T-helper 17 cell (primary cell): Measurements from ENCODE around the gene BRINP2. TPM values are rescaled to one million over a fixed set of nuclear protein-coding genes. Genes with fewer than 3 reads are reported as not detected.

Experiments
- ATAC-seq: fragments of 150-1000 bp; cut with Tn5 transposase; 2 replicates; pipeline ENCODE4 v1.10.0; 2021; ENCODE audit warnings: mild to moderate bottlenecking, moderate library complexity
- DNase-seq, 3 donors: peaks; one replicate each; pipeline versions ENCODE4 v3.0.0 to v3.0.0-alpha.2; 2020 to 2021
- H3K9me3 ChIP-seq: one replicate; pipeline ENCODE4 v1.7.0; 2013; ENCODE audit warnings: low read length, mild to moderate bottlenecking; ENCODE audit not compliant: control insufficient read depth, poor library complexity, severe bottlenecking
- H3K27ac Mint-ChIP-seq: one replicate; pipeline ENCODE4 v1.8.0; 2022; ENCODE audit warnings: mild to moderate bottlenecking, moderate library complexity, mixed read lengths
- H3K27me3 Mint-ChIP-seq: one replicate; pipeline ENCODE4 v1.8.0; 2022; ENCODE audit warnings: mixed read lengths
- H3K36me3 Mint-ChIP-seq: one replicate; pipeline ENCODE4 v1.8.0; 2022; ENCODE audit warnings: low read depth, mixed read lengths
- H3K4me1 Mint-ChIP-seq: one replicate; pipeline ENCODE4 v1.8.0; 2022; ENCODE audit warnings: mild to moderate bottlenecking, mixed read lengths
- H3K4me3 Mint-ChIP-seq: one replicate; pipeline ENCODE4 v1.8.0; 2022; ENCODE audit warnings: mild to moderate bottlenecking, moderate library complexity, mixed read lengths
- total RNA-seq, 4 donors: library from RNA in 2 of 4; stranded (reverse) in 2 of 4; gene quantifications; one replicate each; pipeline ENCODE4 v1.2.3 and lab custom pipeline; 2022 to 2026

The BRINP2 gene
- total RNA-seq, 2 donors from 2014 or later = not detected

DNA sequence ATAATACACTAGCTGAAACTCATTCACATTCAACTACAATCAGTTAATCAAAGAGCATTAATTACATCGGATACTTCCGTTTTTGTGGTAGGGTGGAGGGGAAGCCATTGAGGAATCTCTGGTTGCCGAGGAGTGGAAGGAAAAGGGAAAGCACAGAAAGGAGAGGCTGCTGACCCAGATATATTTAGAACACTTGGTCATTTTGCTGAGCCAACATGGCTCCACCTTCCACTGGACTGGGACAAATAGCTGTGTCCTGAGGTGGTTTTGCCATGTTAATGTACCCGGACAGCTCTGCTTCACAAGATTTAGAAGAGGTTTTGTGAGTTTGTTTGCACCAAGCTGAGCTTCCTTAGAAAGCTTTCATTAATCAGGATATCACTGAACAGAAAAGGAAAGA, 32.4 kb upstream of the BRINP2 start:
- no peak overlapping the region for H3K27ac Mint-ChIP-seq
- no peaks in the 10 kb centered on the region for H3K27me3 Mint-ChIP-seq
- peaks cover 3% of the 10 kb centered on the region for H3K9me3 ChIP-seq
- DNase-seq = no peak
- no peaks in the 10 kb centered on the region for H3K4me1 Mint-ChIP-seq
- no peak overlapping the region for H3K4me3 Mint-ChIP-seq
- ATAC-seq = no peak
- no peaks in the 10 kb centered on the region for H3K36me3 Mint-ChIP-seq

DNA sequence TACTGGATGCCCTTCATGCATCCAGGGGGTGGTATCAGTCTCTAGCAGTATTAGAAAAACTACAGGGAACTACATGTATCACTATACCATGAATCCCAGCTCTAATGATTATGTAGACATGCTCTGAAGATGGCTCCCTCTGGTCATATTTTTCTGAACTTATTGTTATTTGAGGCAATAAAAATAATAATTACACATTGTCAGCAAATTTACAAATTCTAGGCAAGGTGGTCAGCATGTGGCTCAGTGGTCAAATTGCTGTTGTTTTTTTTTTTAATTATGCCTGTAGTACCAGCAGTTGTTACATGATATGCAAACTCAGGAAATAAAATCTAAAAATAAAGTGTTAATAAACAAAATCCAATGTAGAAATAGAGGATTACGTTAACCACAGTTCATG, 28.7 kb upstream of the BRINP2 start:
- Mint-ChIP-seq H3K27ac (no peak overlapping the region), H3K4me3 (no peak overlapping the region), H3K36me3 (no peaks in the 10 kb centered on the region), H3K27me3 (no peaks in the 10 kb centered on the region), H3K4me1 (no peaks in the 10 kb centered on the region)
- DNase-seq (no peak), ATAC-seq (no peak)
- H3K9me3 ChIP-seq = no peaks in the 10 kb centered on the region

- H3K27ac Mint-ChIP-seq = no peak overlapping the region
- no peaks in the 10 kb centered on the region for H3K9me3 ChIP-seq
- no peak overlapping the region for H3K4me3 Mint-ChIP-seq
- ATAC-seq = no peak
- H3K36me3 Mint-ChIP-seq = no peaks in the 10 kb centered on the region
- H3K27me3 Mint-ChIP-seq = no peaks in the 10 kb centered on the region
- H3K4me1 Mint-ChIP-seq = no peaks in the 10 kb centered on the region
- DNase-seq = no peak
Observed at GRCh38 chr1:177142791-177143271, 27.9 kb upstream of the BRINP2 start.

DNA sequence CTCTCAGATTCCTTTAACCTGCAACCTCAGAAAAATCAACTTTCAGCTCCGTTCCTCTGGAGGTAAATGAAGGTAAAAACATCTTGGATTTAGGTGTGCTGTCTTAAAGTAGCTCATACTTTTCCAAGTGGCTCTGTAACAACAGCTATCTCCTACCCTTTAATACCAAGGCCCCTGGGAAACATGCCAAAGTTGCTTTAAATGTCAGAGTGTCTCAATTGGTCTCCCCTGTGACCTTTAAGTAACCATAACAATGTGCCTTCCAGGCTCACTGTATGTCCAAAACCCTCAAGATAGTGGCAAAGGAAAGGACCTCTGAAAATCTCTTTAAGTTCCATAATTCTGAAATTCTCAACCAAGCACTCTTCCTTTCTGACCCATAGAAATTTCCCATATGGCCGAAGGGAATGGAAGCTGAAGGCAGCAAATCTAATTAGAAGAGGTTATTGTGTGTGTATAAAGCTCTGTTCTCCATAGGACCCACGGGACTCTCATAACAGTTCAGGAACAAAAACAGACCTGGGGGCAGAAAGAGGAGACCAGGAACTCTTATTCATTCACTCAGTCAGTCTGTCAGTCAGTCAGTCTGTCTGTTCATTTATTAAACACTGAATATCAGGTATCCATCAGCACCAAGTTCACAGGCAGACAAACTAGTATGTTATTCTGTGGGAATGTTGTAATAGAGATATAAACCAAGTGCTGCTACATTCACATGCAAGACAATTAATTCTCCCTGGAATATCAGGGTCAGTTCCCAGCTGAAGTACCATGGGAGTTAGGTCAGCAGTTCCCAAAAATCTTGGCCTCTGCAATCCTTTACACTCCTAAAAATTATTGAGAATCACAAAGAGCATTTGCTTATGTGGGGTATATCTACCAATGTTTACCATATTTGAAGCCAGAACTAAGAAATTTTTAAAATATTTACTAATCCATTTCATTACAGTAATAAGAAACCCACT, 25.4 kb upstream of the BRINP2 start:
- no peaks in the 10 kb centered on the region for H3K27me3 Mint-ChIP-seq
- DNase-seq (no peak), ATAC-seq (no peak)
- no peaks in the 10 kb centered on the region for H3K9me3 ChIP-seq
- H3K4me3 Mint-ChIP-seq = no peak overlapping the region
- H3K27ac Mint-ChIP-seq = no peak overlapping the region
- no peaks in the 10 kb centered on the region for H3K4me1 Mint-ChIP-seq
- no peaks in the 10 kb centered on the region for H3K36me3 Mint-ChIP-seq

- no peak overlapping the region for H3K4me3 Mint-ChIP-seq
- H3K9me3 ChIP-seq = no peaks in the 10 kb centered on the region
- no peak overlapping the region for H3K27ac Mint-ChIP-seq
- no peaks in the 10 kb centered on the region for H3K4me1 Mint-ChIP-seq
- ATAC-seq (no peak), DNase-seq (no peak)
- H3K27me3 Mint-ChIP-seq = no peaks in the 10 kb centered on the region
- no peaks in the 10 kb centered on the region for H3K36me3 Mint-ChIP-seq
Observed at GRCh38 chr1:177146499-177146898, 24.3 kb upstream of the BRINP2 start.

- DNase-seq (no peak), ATAC-seq (no peak)
- Mint-ChIP-seq H3K4me1 (peaks cover 4% of the 10 kb centered on the region), H3K4me3 (no peak overlapping the region), H3K36me3 (peaks cover 6% of the 10 kb centered on the region), H3K27me3 (peaks cover 12% of the 10 kb centered on the region), H3K27ac (no peak overlapping the region)
- H3K9me3 ChIP-seq = no peaks in the 10 kb centered on the region
Observed at GRCh38 chr1:177162243-177162642, 8.5 kb upstream of the BRINP2 start.

DNA sequence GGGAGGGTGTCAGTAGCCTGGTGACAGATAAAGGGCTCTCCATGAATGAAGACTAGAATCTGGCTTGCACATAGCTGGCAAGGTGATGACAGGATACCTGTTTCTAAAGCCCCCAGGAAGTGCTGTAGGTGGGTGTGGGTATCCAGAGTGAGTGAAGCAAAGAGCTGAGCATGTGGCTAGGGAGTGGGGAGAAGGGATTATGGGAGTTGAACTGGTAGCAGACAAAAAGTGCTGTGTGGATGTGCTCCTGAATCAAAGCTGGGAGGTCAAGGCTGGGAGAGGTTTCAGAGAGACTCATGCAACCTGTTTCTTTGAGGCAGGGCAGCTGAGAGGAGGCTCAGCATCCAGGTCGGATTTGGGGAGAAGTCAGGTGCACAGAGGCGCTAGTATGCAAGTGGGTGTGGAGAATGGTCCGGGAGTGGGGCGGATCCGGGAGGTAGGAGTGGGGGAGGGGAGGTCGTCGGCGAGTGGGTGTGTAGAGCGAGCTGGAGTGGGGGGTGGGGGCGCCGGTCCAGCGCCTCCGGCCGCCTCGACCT, 6.8 kb upstream of the BRINP2 start:
- H3K4me3 Mint-ChIP-seq = no peak overlapping the region
- no peaks in the 10 kb centered on the region for H3K9me3 ChIP-seq

DNA sequence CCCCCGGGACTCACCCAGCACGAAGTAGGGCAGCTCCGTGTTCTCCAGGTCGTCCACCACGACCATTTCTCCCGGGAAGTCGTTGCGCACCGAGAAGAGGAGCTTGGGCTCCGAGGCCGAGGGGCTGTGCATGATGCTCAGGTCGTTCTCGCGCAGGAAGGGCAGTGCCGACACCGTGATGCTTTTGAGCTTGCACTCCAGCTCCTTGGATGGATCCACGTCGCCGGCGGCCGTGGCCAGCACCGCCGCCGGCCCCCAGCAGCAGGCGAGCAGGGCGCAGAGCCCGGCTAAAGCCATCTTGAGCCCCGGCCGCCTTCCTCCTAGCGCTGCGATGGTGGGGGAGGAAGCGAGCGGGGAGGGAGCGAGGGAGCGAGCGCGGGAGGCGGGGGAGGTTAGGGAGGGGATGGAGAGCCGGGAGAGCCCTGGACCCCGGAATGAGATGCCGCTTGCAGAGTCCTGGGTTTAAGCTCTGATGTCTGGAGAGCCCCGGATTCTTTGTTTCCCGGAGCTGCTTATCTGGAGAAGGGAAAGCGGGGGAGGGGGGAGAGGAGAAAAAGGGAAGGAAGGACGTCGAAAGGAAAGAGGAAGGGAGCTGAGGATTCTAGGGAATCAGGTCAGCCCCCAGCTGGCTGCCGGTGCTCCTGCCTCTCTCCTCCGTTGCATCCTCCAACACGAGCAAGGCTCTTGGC, 6.2 kb upstream of the BRINP2 start, which contains the start of gene ASTN1:
Gene ASTN1, minus strand, starts transcription at position 333 of the 689 bp plus-strand sequence. Its CDS starts 36 bp downstream, at position 297.
- ATAC-seq (no peak), DNase-seq (no peak)
- Mint-ChIP-seq H3K27ac (no peak within 1 kb of the TSS), H3K4me1 (peaks cover 4% of the 10 kb centered on the region), H3K36me3 (peaks cover 6% of the 10 kb centered on the region), H3K4me3 (no peak within 1 kb of the TSS), H3K27me3 (peaks cover 12% of the 10 kb centered on the region)
- no peaks in the 10 kb centered on the region for H3K9me3 ChIP-seq

More for the DNA sequence above, 6.8 kb upstream of the BRINP2 start:
- Mint-ChIP-seq H3K27me3 (peaks cover 12% of the 10 kb centered on the region), H3K4me1 (peaks cover 4% of the 10 kb centered on the region), H3K36me3 (peaks cover 6% of the 10 kb centered on the region), H3K27ac (no peak overlapping the region)
- DNase-seq (no peak), ATAC-seq (no peak)

DNA sequence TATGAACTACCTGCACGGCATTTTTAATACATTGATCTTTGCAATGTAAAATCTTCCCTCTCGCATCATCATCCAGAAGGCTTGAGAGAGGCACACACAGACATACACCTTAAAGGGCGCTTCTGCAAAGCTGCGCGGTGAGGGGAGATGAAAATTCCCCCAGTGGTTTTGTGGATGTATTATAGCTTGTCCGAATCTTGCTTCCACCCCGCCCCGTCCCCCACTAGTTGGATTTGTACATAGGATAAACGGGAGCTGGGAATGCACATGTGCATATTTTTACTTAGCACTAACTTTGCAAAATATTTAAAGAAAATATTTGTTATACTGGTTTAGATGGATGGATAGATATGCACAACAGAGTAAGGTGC, 5.7 kb upstream of the BRINP2 start:
- Mint-ChIP-seq H3K36me3 (peaks cover 6% of the 10 kb centered on the region), H3K4me1 (peaks cover 4% of the 10 kb centered on the region), H3K4me3 (no peak overlapping the region), H3K27me3 (peaks cover 12% of the 10 kb centered on the region), H3K27ac (no peak overlapping the region)
- no peaks in the 10 kb centered on the region for H3K9me3 ChIP-seq
- ATAC-seq (no peak), DNase-seq (no peak)

DNA sequence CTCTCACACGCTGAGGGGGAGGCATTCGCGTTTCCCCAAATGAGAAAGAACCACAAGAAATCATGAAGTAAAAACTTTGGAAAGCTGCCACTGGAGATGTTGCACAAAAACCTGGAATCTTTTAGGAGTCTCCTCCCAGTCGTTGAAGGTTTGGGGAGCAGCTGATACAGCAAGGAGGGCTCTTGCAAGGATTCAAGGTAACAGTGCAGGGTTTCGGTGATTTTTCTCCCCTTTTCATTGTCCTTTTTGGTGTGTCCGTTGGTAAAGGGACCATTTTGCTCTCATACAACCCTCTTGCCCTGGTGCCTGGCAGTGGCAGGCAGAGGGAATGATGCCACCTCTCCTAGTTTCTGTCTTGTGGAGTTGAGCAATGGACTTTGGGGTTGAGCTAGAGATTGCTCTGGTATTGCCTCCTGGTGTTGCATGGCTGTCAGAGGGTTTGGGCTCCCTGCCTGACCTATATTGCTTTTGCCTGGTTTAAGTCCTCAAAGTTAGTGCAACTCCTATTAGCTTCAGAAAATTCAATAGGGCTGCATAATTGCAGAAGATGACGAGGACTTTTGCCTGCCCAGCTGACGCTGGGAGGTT, 872 bp downstream of the BRINP2 start:
- DNase-seq (no peak), ATAC-seq (no peak)
- no peaks in the 10 kb centered on the region for H3K9me3 ChIP-seq
- no peaks in the 10 kb centered on the region for H3K36me3 Mint-ChIP-seq
- H3K4me3 Mint-ChIP-seq = no peak overlapping the region
- no peaks in the 10 kb centered on the region for H3K27me3 Mint-ChIP-seq
- H3K4me1 Mint-ChIP-seq = no peaks in the 10 kb centered on the region
- no peak overlapping the region for H3K27ac Mint-ChIP-seq

DNA sequence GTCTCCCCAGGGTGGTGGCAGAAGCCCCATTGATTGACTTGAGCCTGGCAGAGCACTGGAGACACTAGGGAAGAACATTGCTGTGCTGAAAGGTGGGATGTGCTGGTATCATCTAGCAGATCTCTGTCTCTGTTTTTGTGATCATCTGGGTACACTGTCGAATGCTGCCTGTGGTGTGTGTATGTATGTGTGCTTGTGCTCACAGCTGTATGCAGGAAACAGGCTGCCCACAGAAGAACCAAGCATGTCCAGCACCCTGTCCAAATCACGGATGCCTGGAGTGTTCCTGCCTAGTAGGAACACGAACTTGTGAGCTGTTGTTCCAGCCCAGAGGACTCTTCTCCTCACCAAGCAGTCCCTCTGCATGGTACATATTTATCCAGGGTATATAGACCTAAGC, 1.5 kb downstream of the BRINP2 start:
- DNase-seq = no peak
- Mint-ChIP-seq H3K36me3 (no peaks in the 10 kb centered on the region), H3K4me3 (no peak overlapping the region), H3K4me1 (no peaks in the 10 kb centered on the region), H3K27me3 (no peaks in the 10 kb centered on the region), H3K27ac (no peak overlapping the region)
- no peak for ATAC-seq
- H3K9me3 ChIP-seq = no peaks in the 10 kb centered on the region

DNA sequence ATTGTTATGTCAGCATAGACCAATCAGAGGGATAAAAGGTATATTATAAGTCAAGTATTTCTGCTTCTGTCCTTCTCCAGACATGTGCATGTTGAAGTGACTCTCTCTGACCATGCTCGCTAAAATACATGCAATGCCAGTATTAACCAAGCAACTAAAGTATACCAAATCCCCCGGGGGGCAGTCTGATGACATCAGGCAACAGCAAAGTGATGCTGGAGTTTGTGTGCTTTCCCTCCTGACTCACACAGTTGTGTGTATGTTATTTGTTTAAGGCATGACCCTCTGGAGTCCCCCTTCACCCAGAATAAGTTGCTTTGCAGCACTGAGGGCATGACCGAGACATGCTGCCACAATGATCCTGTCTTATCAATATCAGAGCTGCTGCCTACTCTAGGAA, 2.1 kb downstream of the BRINP2 start:
- DNase-seq = no peak
- Mint-ChIP-seq H3K27me3 (no peaks in the 10 kb centered on the region), H3K36me3 (no peaks in the 10 kb centered on the region), H3K4me1 (no peaks in the 10 kb centered on the region), H3K27ac (no peak overlapping the region), H3K4me3 (no peak overlapping the region)
- H3K9me3 ChIP-seq = no peaks in the 10 kb centered on the region
- no peak for ATAC-seq

- DNase-seq = no peak
- H3K4me1 Mint-ChIP-seq = no peaks in the 10 kb centered on the region
- H3K4me3 Mint-ChIP-seq = no peak overlapping the region
- no peaks in the 10 kb centered on the region for H3K9me3 ChIP-seq
- ATAC-seq = no peak
- no peaks in the 10 kb centered on the region for H3K27me3 Mint-ChIP-seq
- no peaks in the 10 kb centered on the region for H3K36me3 Mint-ChIP-seq
- no peak overlapping the region for H3K27ac Mint-ChIP-seq
Observed at GRCh38 chr1:177173976-177174375, 3.2 kb downstream of the BRINP2 start.
